Measurements from ENCODE around the gene TRIL.

DNA sequence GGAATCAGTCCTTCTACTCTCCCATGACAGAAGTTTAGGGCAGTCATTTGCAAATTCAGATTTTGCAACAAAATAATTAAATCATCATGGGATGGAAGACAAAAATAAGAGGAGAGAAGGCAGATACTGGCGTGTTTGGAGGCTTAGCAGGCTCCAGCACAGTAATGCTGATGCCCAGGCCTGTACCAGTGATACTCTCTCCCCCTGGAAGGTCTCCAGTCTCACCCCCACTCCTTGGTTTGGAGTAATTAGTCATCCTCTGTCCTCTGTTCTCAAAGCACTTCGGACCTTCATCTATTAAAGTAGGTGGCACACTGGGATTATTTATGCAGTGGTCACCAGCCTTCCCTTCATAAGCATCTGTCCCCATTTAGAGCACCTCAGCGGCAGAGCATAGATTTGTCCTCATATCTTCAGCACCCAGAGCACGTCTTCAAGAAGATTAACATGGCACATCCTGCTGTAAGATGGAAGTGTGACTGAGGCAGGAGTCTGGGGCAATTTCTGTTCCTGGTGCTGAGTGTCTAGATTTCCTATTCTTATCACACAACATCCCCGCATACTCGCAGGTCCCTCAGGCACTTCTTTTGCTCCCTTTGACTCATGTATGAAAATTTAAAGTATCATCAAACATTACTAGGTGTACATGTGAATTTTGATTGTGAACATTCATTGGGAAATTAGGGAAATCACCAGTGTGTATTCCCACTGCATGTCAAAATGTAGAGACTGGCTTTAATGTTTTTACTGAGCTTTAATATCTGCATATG lies 31.3 kb upstream of the TRIL start:
- TF ChIP-seq POLR2A (IDR thresholded peaks at IDR 0.05; ENCODE audit: low read length) = no peak
- no peak for TF ChIP-seq GATA1 (IDR thresholded peaks at IDR 0.05; ENCODE audit: low read depth, low read length)

All from erythroblast (primary cell).